HepG2 (cell line): Measurements from ENCODE around the gene TTLL4. TPM values are rescaled to one million over a fixed set of nuclear protein-coding genes. Genes with fewer than 3 reads are reported as not detected.
A peak's percentile ranks its signal among the peaks of the same experiment; 100 is the strongest.

Experiments used
- ARNTL ChIP-seq: sonication (generic); formaldehyde crosslinking; IDR thresholded peaks from 2 replicates; pipeline ENCODE4 v1.4.0; 2020; ENCODE audit warnings: mild to moderate bottlenecking, missing genetic modification reagents
- ATAD3A ChIP-seq: sonication (generic); formaldehyde crosslinking; IDR thresholded peaks from 2 replicates; pipeline ENCODE4 v1.4.0; 2020; ENCODE audit warnings: missing genetic modification reagents
- CREM ChIP-seq, 2 experiments: sonication (generic) in 1 of 2; formaldehyde crosslinking in 1 of 2; IDR thresholded peaks; 2 replicates each; pipeline versions ENCODE4 v1.4.0 to v1.6.1; 2016 to 2020; ENCODE audit warnings: antibody characterized with exemption in 1 of 2, mild to moderate bottlenecking in 1 of 2, missing genetic modification reagents in 1 of 2
- DNMT1 ChIP-seq: sonication (generic); formaldehyde crosslinking; IDR thresholded peaks from 2 replicates; pipeline ENCODE4 v1.5.1; 2020; ENCODE audit warnings: mild to moderate bottlenecking, missing genetic modification reagents
- EHMT2 ChIP-seq: fragments of 200-600 bp; sonication (generic); IDR thresholded peaks from 2 replicates; pipeline ENCODE4 v1.7.0; 2017; ENCODE audit warnings: antibody characterized with exemption, low read depth, low read length, borderline replicate concordance
- HDAC6 ChIP-seq: fragments of 200-600 bp; sonication (generic); IDR thresholded peaks from 2 replicates; pipeline ENCODE4 v1.7.0; 2017; ENCODE audit warnings: mild to moderate bottlenecking, antibody characterized with exemption, low read length, low read depth
- HHEX ChIP-seq: IDR thresholded peaks from 2 replicates; pipeline ENCODE4 v1.6.1; 2016; ENCODE audit warnings: control low read depth
- JUND ChIP-seq: sonication (generic); formaldehyde crosslinking; IDR thresholded peaks from 2 replicates; pipeline ENCODE4 v1.8.0; 2022; ENCODE audit warnings: mild to moderate bottlenecking, missing genetic modification reagents
- LCORL ChIP-seq, 2 experiments: fragments of 450-650 bp in 1 of 2; sonication (generic) in 1 of 2; formaldehyde crosslinking in 1 of 2; IDR thresholded peaks; 2 replicates each; pipeline versions ENCODE4 v1.5.0 to v1.6.1; 2017 to 2020; ENCODE audit warnings: antibody characterized with exemption in 1 of 2, missing genetic modification reagents in 1 of 2
- MEIS1 ChIP-seq: sonication (generic); formaldehyde crosslinking; IDR thresholded peaks from 2 replicates; pipeline ENCODE4 v1.9.0; 2021; ENCODE audit warnings: mild to moderate bottlenecking, missing genetic modification reagents, moderate library complexity, borderline replicate concordance
- RORA ChIP-seq: sonication (generic); formaldehyde crosslinking; IDR thresholded peaks from 2 replicates; pipeline ENCODE4 v1.5.0; 2020; ENCODE audit warnings: mild to moderate bottlenecking, missing genetic modification reagents, moderate library complexity
- SIN3B ChIP-seq: fragments of 150-350 bp; IDR thresholded peaks from 2 replicates; pipeline ENCODE4 v1.6.1; 2014; ENCODE audit warnings: low read length
- SIX4 ChIP-seq: sonication (generic); formaldehyde crosslinking; IDR thresholded peaks from 2 replicates; pipeline ENCODE4 v1.4.0; 2020; ENCODE audit warnings: missing genetic modification reagents
- ZC3H13 ChIP-seq: sonication (generic); formaldehyde crosslinking; IDR thresholded peaks from 2 replicates; pipeline ENCODE4 v1.8.1; 2023; ENCODE audit warnings: mild to moderate bottlenecking, missing genetic modification reagents, moderate library complexity
- ZNF20 ChIP-seq: sonication (generic); formaldehyde crosslinking; IDR thresholded peaks from 2 replicates; pipeline ENCODE4 v1.4.0; 2020; ENCODE audit warnings: mild to moderate bottlenecking, moderate library complexity, missing genetic modification reagents
- ZNF7 ChIP-seq: IDR thresholded peaks from 2 replicates; pipeline ENCODE4 v1.6.1; 2016; ENCODE audit warnings: missing biosample characterization, missing genetic modification reagents
- polyA plus RNA-seq, 8 experiments: library from polyadenylated mRNA; depleted of rRNA in 3 of 8; stranded (reverse) in 7 of 8; unstranded in 1 of 8; fragments of >200 nt; fragmentation: Illumina TruSeq in 4 of 8; extraction: Trizol in 4 of 8; gene quantifications; 2 replicates each; pipeline versions ENCODE4 v1.2.1 to v1.2.3, GENCODE V29; 2011 to 2016; ENCODE audit warnings: low read depth in 4 of 8, missing spikeins in 1 of 8, mixed read lengths in 1 of 8; ENCODE audit not compliant: insufficient read depth in 1 of 8
- total RNA-seq, 5 experiments: library from RNA; depleted of rRNA; stranded (reverse); fragments of >200 nt; fragmentation: Illumina TruSeq; extraction: Trizol; gene quantifications; 2 replicates each; pipeline ENCODE4 v1.2.3, GENCODE V29; 2016; ENCODE audit warnings: low read depth in 1 of 5
- TF ChIP-seq, protein P1 (sequence below): sonication (generic); formaldehyde crosslinking; IDR thresholded peaks from 2 replicates; pipeline ENCODE4 v1.8.0; 2022; ENCODE audit warnings: mild to moderate bottlenecking, missing genetic modification reagents; ENCODE audit not compliant: insufficient replicate concordance
- TF ChIP-seq, protein P2 (sequence below): sonication (generic); formaldehyde crosslinking; IDR thresholded peaks from 2 replicates; pipeline ENCODE4 v1.8.1; 2023; ENCODE audit warnings: mild to moderate bottlenecking, moderate library complexity, missing genetic modification reagents
- TF ChIP-seq, protein P3 (sequence below): sonication (generic); formaldehyde crosslinking; IDR thresholded peaks from 2 replicates; pipeline ENCODE4 v1.8.0; 2022; ENCODE audit warnings: mild to moderate bottlenecking, missing genetic modification reagents, moderate library complexity
- TF ChIP-seq, protein P4 (sequence below): sonication (generic); formaldehyde crosslinking; IDR thresholded peaks from 2 replicates; pipeline ENCODE4 v1.8.1; 2023; ENCODE audit warnings: mild to moderate bottlenecking, missing genetic modification reagents, borderline replicate concordance
- TF ChIP-seq, protein P5 (sequence below): sonication (generic); formaldehyde crosslinking; IDR thresholded peaks from 2 replicates; pipeline ENCODE4 v1.5.0; 2020; ENCODE audit warnings: missing genetic modification reagents, mild to moderate bottlenecking, borderline replicate concordance

Gene TTLL4
- total and polyA plus RNA-seq, 2 of the 13 experiments (the other 11 are each of a cell fraction or from before 2014, with no cell fraction given) = 77.5 to 84.6 TPM

DNA sequence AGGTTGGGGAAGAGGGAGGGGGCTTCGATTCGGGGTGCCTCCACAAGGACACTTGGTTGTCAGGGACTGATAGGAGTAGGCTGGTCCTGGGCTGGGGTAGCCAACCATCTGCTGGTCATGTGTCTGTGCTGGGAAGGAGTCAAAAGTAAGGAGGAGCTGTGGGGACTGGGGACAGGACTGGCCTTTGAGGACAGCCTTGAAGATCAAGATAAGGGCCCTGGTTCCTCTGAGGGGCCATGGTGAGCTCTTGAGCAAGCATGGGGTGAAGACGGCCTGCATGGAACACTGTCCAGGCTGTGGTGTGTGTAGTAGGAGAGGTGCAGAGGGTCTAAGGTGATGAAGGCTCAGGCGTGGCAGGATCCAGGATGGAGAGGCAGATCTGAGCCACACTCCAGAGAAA is 73.1 kb downstream of the TTLL4 start (continued):
- TF ChIP-seq, protein P1, sequence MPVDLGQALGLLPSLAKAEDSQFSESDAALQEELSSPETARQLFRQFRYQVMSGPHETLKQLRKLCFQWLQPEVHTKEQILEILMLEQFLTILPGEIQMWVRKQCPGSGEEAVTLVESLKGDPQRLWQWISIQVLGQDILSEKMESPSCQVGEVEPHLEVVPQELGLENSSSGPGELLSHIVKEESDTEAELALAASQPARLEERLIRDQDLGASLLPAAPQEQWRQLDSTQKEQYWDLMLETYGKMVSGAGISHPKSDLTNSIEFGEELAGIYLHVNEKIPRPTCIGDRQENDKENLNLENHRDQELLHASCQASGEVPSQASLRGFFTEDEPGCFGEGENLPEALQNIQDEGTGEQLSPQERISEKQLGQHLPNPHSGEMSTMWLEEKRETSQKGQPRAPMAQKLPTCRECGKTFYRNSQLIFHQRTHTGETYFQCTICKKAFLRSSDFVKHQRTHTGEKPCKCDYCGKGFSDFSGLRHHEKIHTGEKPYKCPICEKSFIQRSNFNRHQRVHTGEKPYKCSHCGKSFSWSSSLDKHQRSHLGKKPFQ (CRISPR knock-in tag) = no peak
- TF ChIP-seq HDAC6 (no peak), SIN3B (no peak), EHMT2 (no peak), SIX4 (CRISPR knock-in tag) (no peak), CREM (IDR thresholded peaks at IDR 0.05) (no peak), CREM (CRISPR knock-in tag; IDR thresholded peaks at IDR 0.05) (no peak), ZNF20 (CRISPR knock-in tag) (no peak), HHEX (CRISPR knock-in tag) (no peak), RORA (CRISPR knock-in tag) (no peak), LCORL (IDR thresholded peaks at IDR 0.05) (no peak), LCORL (CRISPR knock-in tag; IDR thresholded peaks at IDR 0.05) (no peak), DNMT1 (CRISPR knock-in tag) (0 out of 2 replicates have a peak, but pooled peaks have one; percentile 30), JUND (no peak), MEIS1 (CRISPR knock-in tag) (no peak), ZC3H13 (no peak), ZNF7 (no peak), ARNTL (CRISPR knock-in tag) (no peak), ATAD3A (no peak)
- TF ChIP-seq, protein P2, sequence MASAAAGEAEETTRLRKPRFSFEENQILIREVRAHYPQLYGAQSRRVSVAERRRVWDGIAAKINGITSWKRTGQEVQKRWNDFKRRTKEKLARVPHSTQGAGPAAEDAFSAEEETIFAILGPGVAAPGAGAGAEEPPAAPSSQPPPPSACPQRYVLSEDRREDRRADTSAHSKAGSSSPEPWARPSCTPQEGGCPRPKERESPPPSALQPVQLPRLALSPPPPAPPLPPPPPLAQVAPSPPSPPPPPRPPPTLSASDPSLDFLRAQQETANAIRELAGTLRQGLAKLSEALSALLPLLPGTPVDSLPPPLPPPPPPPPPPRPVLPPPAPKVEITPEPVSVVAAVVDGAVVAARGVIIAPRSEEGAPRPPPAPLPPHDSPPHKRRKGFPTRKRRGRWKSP (CRISPR knock-in tag) = no peak
- TF ChIP-seq, protein P3, sequence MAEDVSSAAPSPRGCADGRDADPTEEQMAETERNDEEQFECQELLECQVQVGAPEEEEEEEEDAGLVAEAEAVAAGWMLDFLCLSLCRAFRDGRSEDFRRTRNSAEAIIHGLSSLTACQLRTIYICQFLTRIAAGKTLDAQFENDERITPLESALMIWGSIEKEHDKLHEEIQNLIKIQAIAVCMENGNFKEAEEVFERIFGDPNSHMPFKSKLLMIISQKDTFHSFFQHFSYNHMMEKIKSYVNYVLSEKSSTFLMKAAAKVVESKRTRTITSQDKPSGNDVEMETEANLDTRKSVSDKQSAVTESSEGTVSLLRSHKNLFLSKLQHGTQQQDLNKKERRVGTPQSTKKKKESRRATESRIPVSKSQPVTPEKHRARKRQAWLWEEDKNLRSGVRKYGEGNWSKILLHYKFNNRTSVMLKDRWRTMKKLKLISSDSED (CRISPR knock-in tag) = no peak
- TF ChIP-seq, protein P4, sequence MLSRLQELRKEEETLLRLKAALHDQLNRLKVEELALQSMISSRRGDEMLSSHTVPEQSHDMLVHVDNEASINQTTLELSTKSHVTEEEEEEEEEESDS (CRISPR knock-in tag) = no peak
- TF ChIP-seq, protein P5, sequence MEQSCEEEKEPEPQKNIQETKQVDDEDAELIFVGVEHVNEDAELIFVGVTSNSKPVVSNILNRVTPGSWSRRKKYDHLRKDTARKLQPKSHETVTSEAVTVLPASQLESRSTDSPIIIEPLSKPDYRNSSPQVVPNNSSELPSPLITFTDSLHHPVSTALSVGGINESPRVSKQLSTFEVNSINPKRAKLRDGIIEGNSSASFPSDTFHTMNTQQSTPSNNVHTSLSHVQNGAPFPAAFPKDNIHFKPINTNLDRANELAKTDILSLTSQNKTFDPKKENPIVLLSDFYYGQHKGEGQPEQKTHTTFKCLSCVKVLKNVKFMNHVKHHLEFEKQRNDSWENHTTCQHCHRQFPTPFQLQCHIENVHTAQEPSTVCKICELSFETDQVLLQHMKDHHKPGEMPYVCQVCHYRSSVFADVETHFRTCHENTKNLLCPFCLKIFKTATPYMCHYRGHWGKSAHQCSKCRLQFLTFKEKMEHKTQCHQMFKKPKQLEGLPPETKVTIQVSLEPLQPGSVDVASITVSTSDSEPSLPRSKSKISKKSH (CRISPR knock-in tag) = 0 out of 2 replicates have a peak, but pooled peaks have one; percentile 57
